IMR-90 (cell line): ENCODE results near the gene CBL. TPM values are rescaled to one million over a fixed set of nuclear protein-coding genes. Genes with fewer than 3 reads are reported as not detected.

Experiments
- ATAC-seq: fragments of 200-7000 bp; cut with Tn5 transposase; 2 replicates; pipeline ENCODE4 v1.9.1; 2020; ENCODE audit warnings: low read depth, mild to moderate bottlenecking, moderate library complexity
- BruUV-seq: library from RNA; stranded (reverse); fragments of 400-500 nt; replicated peaks from 2 replicates; lab custom pipeline; 2021; lab: Mats Ljungman, UMichigan
- CTCF ChIA-PET: fragments of 300-600 bp; formaldehyde crosslinking; extraction: SDS; loops from one replicate; lab custom pipeline; 2021; ENCODE audit warnings: antibody characterized with exemption; lab: Yijun Ruan, JAX
- POLR2A ChIA-PET: fragments of 300-600 bp; sonication (Branson Sonifier 250); formaldehyde crosslinking; loops from one replicate; lab custom pipeline; 2022; ENCODE audit warnings: antibody characterized with exemption; ENCODE audit not compliant: unreplicated experiment; lab: Charles Lee
- DNase-seq: peaks from one replicate; pipeline ENCODE4 v3.0.0; 2013
- H2AFZ ChIP-seq: replicated peaks from 2 replicates; pipeline ENCODE3; 2013; ENCODE audit warnings: low read length, mild to moderate bottlenecking; ENCODE audit not compliant: poor library complexity
- H2AK5ac ChIP-seq: 2 replicates; pipeline ENCODE4 v1.6.1; 2013; ENCODE audit warnings: low read depth, low read length, inconsistent platforms
- H2AK9ac ChIP-seq: replicated peaks from 2 replicates; pipeline ENCODE3; 2013; ENCODE audit warnings: mild to moderate bottlenecking, low read depth, low read length, moderate library complexity; ENCODE audit not compliant: poor library complexity
- H2BK120ac ChIP-seq: 2 replicates; pipeline ENCODE4 v1.6.1; 2013; ENCODE audit warnings: low read depth, low read length, inconsistent platforms
- H2BK15ac ChIP-seq: 3 replicates; pipeline ENCODE4 v1.6.1; 2013; ENCODE audit warnings: low read depth, low read length, inconsistent platforms
- H2BK20ac ChIP-seq: 2 replicates; pipeline ENCODE4 v1.6.1; 2013; ENCODE audit warnings: low read depth, mild to moderate bottlenecking, inconsistent platforms, low read length, moderate library complexity
- H2BK5ac ChIP-seq: 2 replicates; pipeline ENCODE4 v1.6.1; 2013; ENCODE audit warnings: mild to moderate bottlenecking, low read depth, low read length, inconsistent platforms; ENCODE audit not compliant: poor library complexity, severe bottlenecking
- H3K14ac ChIP-seq: replicated peaks from 2 replicates; pipeline ENCODE4 v1.6.1; 2013; ENCODE audit warnings: low read depth, low read length, inconsistent platforms
- H3K18ac ChIP-seq: 2 replicates; pipeline ENCODE4 v1.6.1; 2013; ENCODE audit warnings: low read depth, low read length, control low read depth
- H3K23ac ChIP-seq: 2 replicates; pipeline ENCODE4 v1.6.1; 2013; ENCODE audit warnings: low read depth, low read length, inconsistent platforms
- H3K27ac ChIP-seq: 2 replicates; pipeline ENCODE4 v1.5.1; 2013; ENCODE audit warnings: mild to moderate bottlenecking, control low read depth, low read length; ENCODE audit not compliant: insufficient read depth
- H3K27me3 ChIP-seq: 2 replicates; pipeline ENCODE4 v1.6.1; 2013; ENCODE audit warnings: low read length; ENCODE audit not compliant: control insufficient read depth, insufficient read depth
- H3K36me3 ChIP-seq: 2 replicates; pipeline ENCODE4 v1.6.1; 2013; ENCODE audit warnings: low read length, mixed read lengths; ENCODE audit not compliant: control insufficient read depth, insufficient read depth
- H3K4ac ChIP-seq: 2 replicates; pipeline ENCODE4 v1.6.1; 2013; ENCODE audit warnings: low read depth, low read length, inconsistent platforms
- H3K4me1 ChIP-seq: 2 replicates; pipeline ENCODE4 v1.6.1; 2013; ENCODE audit warnings: low read length, mixed read lengths; ENCODE audit not compliant: control insufficient read depth, insufficient read depth
- H3K4me2 ChIP-seq: 2 replicates; pipeline ENCODE4 v1.6.1; 2013; ENCODE audit warnings: low read depth, mild to moderate bottlenecking, control low read depth, low read length, moderate library complexity
- H3K4me3 ChIP-seq: 2 replicates; pipeline ENCODE4 v1.5.1; 2013; ENCODE audit warnings: low read depth, mild to moderate bottlenecking, control low read depth, low read length, moderate library complexity; ENCODE audit not compliant: insufficient read depth
- H3K56ac ChIP-seq: 2 replicates; pipeline ENCODE4 v1.6.1; 2013; ENCODE audit warnings: low read length, inconsistent platforms; ENCODE audit not compliant: insufficient read depth; ENCODE audit errors: extremely low read depth
- H3K79me1 ChIP-seq, 2 experiments: 2 replicates each; pipeline ENCODE4 v1.6.1; 2013; ENCODE audit warnings: low read length in 2 of 2, inconsistent platforms in 1 of 2, low read depth in 1 of 2
- H3K9ac ChIP-seq: 2 replicates; pipeline ENCODE4 v1.6.1; 2013; ENCODE audit warnings: low read depth, low read length, control low read depth
- H3K9me1 ChIP-seq: 2 replicates; pipeline ENCODE4 v1.6.1; 2013; ENCODE audit warnings: low read length, inconsistent platforms; ENCODE audit not compliant: insufficient read depth
- H3K9me3 ChIP-seq: 2 replicates; pipeline ENCODE4 v1.6.1; 2013; ENCODE audit warnings: low read length; ENCODE audit not compliant: control insufficient read depth, insufficient read depth
- H4K20me1 ChIP-seq: 2 replicates; pipeline ENCODE4 v1.6.1; 2013; ENCODE audit warnings: low read length, inconsistent platforms; ENCODE audit not compliant: insufficient read depth
- H4K5ac ChIP-seq: 2 replicates; pipeline ENCODE4 v1.6.1; 2013; ENCODE audit warnings: mild to moderate bottlenecking, low read depth, low read length, control low read depth
- H4K8ac ChIP-seq, 2 experiments: 2 replicates each; pipeline ENCODE4 v1.6.1; 2013; ENCODE audit warnings: low read depth in 2 of 2, low read length in 2 of 2, control low read depth in 1 of 2, inconsistent platforms in 1 of 2
- H4K91ac ChIP-seq: 2 replicates; pipeline ENCODE4 v1.6.1; 2013; ENCODE audit warnings: low read depth, low read length, inconsistent platforms; ENCODE audit not compliant: insufficient read depth
- BHLHE40 ChIP-seq: fragments of 150-350 bp; IDR thresholded peaks from 2 replicates; pipeline ENCODE4 v1.6.1; 2016; ENCODE audit warnings: mild to moderate bottlenecking, low read depth, low read length
- CEBPB ChIP-seq: IDR thresholded peaks from 2 replicates; pipeline ENCODE4 v1.6.1; 2012; ENCODE audit warnings: low read depth, low read length, improper control_type of control experiment
- MAZ ChIP-seq: IDR thresholded peaks from 2 replicates; pipeline ENCODE4 v1.6.1; 2012; ENCODE audit warnings: low read depth, mild to moderate bottlenecking, low read length, improper control_type of control experiment, moderate library complexity, borderline replicate concordance
- NFE2L2 ChIP-seq: fragments of 150-350 bp; IDR thresholded peaks from 2 replicates; pipeline ENCODE4 v1.6.1; 2016; ENCODE audit warnings: low read depth, mild to moderate bottlenecking, low read length
- RFX5 ChIP-seq: IDR thresholded peaks from 2 replicates; pipeline ENCODE4 v1.8.0; 2012; ENCODE audit warnings: low read depth, mild to moderate bottlenecking, low read length, moderate library complexity
- SMC3 ChIP-seq: fragments of 150-350 bp; IDR thresholded peaks from 2 replicates; pipeline ENCODE4 v1.6.1; 2016; ENCODE audit warnings: low read depth, mild to moderate bottlenecking, antibody characterized with exemption, low read length, moderate library complexity
- WGBS, 2 experiments: methylation state at CpG; one replicate each; pipeline versions ENCODE4 v1.1.5 to v1.1.7; 2013; ENCODE audit warnings: missing lambda C conversion rate in 2 of 2; ENCODE audit not compliant: insufficient read length in 1 of 2; ENCODE audit errors: extremely low coverage in 2 of 2; 5-methylcytosine and 5-hydroxymethylcytosine counted together
- dilution Hi-C: fragments of 300-500 bp; cut with HindIII; formaldehyde crosslinking; loops from one replicate; pipeline ENCODE4 v1.14.3; 2018; ENCODE audit warnings: low sequenced_read_pairs; ENCODE audit not compliant: unreplicated experiment
- in situ Hi-C: fragments of 300-500 bp; cut with MboI; formaldehyde crosslinking; loops from 3 replicates; pipeline ENCODE4 v1.14.3; 2019; ENCODE audit warnings: low sequenced_read_pairs, inconsistent platforms, mixed read lengths
- intact Hi-C: fragments of 100-400 bp; cut with micrococcal nuclease; formaldehyde crosslinking; loops from 2 replicates; pipeline ENCODE4 v1.10.0; 2022
- polyA plus RNA-seq, 3 experiments: library from polyadenylated mRNA; depleted of rRNA; stranded (reverse); fragments of >200 nt; gene quantifications; 2 replicates each; pipeline ENCODE4 v1.2.3, GENCODE V29; 2012; ENCODE audit warnings: low replicate concordance in 1 of 3
- total RNA-seq: library from RNA; depleted of rRNA; stranded (reverse); fragments of >200 nt; gene quantifications from 2 replicates; pipeline ENCODE4 v1.2.3, GENCODE V29; 2012

The CBL gene
- total and polyA plus RNA-seq, 2 of the 4 experiments (the other 2 are of a cell fraction): 6.1 to 11.8 TPM

GRCh38 chr11:119299416-119299815 lies 93.3 kb downstream of the CBL start:
- H3K23ac ChIP-seq: no peak overlapping the region
- H2BK15ac ChIP-seq: no peak overlapping the region
- no peak overlapping the region for H3K18ac ChIP-seq
- WGBS, 2 experiments: 100% methylated on average over 4 of the region's 9 CpGs; no CpG with 5 or more reads in 1 of the 2 experiments
- H2BK5ac ChIP-seq: no peak overlapping the region
- BruUV-seq: no TSS peak
- CTCF ChIA-PET: interaction anchor here (1.1 kb wide), 1 partner anchor 15 kb away, joined by 3 read pairs; no protein-coding TSS in a partner anchor
- no peaks in the 10 kb centered on the region for H3K27me3 ChIP-seq
- H2AK9ac ChIP-seq: peak overlapping the region; percentile 29
- no peak overlapping the region for H4K5ac ChIP-seq
- no peaks in the 10 kb centered on the region for H4K20me1 ChIP-seq
- H4K91ac ChIP-seq: no peak overlapping the region
- H3K14ac ChIP-seq: no peak overlapping the region
- no peak overlapping the region for H3K27ac ChIP-seq
- H2BK20ac ChIP-seq: no peak overlapping the region
- DNase-seq (no peak), ATAC-seq (no peak)
- H3K79me1 ChIP-seq: peaks cover 10 to 50% of the 10 kb centered on the region in 2 experiments
- H2BK120ac ChIP-seq: no peak overlapping the region
- H3K9me3 ChIP-seq: no peaks in the 10 kb centered on the region
- no peak overlapping the region for H2AFZ ChIP-seq
- no peak overlapping the region for H3K4me3 ChIP-seq
- H4K8ac ChIP-seq: no peak overlapping the region
- no peaks in the 10 kb centered on the region for H3K4me1 ChIP-seq
- H3K36me3 ChIP-seq: peaks cover 32% of the 10 kb centered on the region
- H3K4ac ChIP-seq: no peak overlapping the region
- peaks cover 5% of the 10 kb centered on the region; the same call in 1 of the 2 replicates for H3K9me1 ChIP-seq
- no peak for TF ChIP-seq CEBPB
- TF ChIP-seq RFX5: no peak
- TF ChIP-seq NFE2L2: no peak
- TF ChIP-seq MAZ: no peak
- TF ChIP-seq SMC3: no peak
- TF ChIP-seq BHLHE40: no peak
- in situ Hi-C loops: no loop called here
- H3K56ac ChIP-seq: no peak overlapping the region
- no peak overlapping the region for H2AK5ac ChIP-seq
- dilution Hi-C loops: no loop called here
- H3K9ac ChIP-seq: no peak overlapping the region
- POLR2A ChIA-PET: no interaction called here
- no peak overlapping the region for H3K4me2 ChIP-seq
- intact Hi-C loops: no loop called here
